Left renal cortex interstitium (tissue), 4 donors: ENCODE measurements around the gene DUXA. TPM values are rescaled to one million over a fixed set of nuclear protein-coding genes. Genes with fewer than 3 reads are reported as not detected.

Experiments
- DNase-seq, 4 donors: peaks; one replicate each; pipeline ENCODE4 v3.0.0-alpha.2; 2013; ENCODE audit warnings: low read depth in 4 of 4, low spot score in 2 of 4, missing footprints in 1 of 4
- polyA plus RNA-seq, 4 donors: library from polyadenylated mRNA; unstranded; fragments of 120-200 nt; gene quantifications; one replicate each; pipeline ENCODE4 v1.2.1, GENCODE V29; 2013; ENCODE audit not compliant: insufficient read length in 4 of 4

DUXA gene
- polyA plus RNA-seq, 4 donors, result not detected

DNA sequence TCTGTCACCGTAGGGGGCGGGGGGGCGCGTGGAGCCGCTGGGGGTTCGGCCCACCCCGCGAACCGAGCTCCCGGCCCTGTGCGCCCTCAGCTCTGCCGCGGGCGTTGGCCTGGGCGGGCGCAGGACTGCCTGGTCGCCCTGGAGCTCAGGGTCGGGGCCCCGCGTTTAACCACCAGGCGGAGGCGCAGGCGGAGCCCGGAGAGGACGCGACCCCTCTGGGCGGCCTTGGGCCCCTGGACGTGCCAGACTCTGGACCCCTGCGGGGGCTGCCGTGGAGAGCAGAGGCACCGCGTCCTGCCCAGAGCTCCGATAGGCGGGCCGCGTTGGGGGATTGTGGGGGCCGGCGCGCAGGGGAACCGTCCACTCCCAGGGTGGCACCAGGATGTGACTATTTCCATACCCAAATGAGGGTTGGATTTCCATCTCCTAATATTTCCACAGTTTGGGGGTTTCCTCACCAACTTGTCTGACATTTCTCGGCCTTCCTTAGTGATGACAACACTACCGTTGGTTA, 60.5 kb downstream of the DUXA start:
- DNase-seq, result no peak

DNA sequence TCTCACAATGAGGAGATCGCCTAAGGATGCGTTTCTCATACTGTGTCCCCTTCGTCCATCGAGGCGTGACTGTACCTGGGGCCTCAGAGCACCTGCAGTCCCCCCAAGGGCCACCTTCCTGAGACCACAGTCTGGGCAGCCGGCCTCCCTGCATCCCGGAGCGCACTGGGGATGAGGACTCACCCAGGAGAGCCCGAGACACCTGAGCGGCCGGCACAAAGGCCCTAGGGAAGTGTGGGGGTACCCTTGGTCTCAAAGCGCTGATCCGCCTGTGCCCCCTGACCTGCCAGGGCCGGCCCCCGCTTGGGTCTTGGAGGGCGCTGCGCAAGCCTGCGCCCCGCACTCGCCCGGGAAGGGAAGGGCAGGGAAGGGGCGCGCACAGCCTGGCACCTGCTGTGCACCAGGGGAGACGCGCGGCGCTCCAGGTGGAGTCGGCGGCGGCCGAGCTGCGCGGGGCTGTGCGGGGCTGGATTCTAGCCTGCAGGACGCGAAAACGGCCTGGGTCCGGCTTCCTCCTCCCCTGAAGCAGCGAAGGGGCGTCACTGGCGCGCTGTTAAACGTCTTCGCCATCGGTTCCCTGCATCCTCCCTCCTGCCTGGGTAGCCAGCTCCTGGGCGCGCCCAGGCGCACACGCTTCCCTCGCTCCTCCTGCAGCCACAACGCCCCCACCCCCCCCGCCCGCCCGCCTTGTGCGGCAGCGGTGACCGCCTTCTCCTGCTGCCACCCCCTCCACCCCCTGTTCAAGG, 61.1 kb downstream of the DUXA start:
- DNase-seq, result no peak

Other genes starting within 250 kb of the DUXA start
- gene USP29, start 47.5 kb downstream of the DUXA start, polyA plus RNA-seq, result under 1 TPM in 2 of 4 donors, not detected in 2; 0.21 to 0.27 TPM
- under 1 TPM in 1 of 4 donors, not detected in 3; 0.05 TPM for gene ZIM3, start 22.3 kb downstream of the DUXA start, polyA plus RNA-seq
- 10 to 100 TPM; 15.6 to 24.3 (median 20.6) TPM for gene ZNF264, start 24.0 kb upstream of the DUXA start, polyA plus RNA-seq
- 1 to 10 TPM; 1.8 to 6.8 (median 2.3) TPM for gene AURKC, start 63.5 kb upstream of the DUXA start, polyA plus RNA-seq
- gene ZNF805, start 73.1 kb upstream of the DUXA start, polyA plus RNA-seq, result 1 to 10 TPM; 5.0 to 7.0 (median 5.6) TPM
- 1 to 10 TPM; 1.4 to 5.5 (median 3.4) TPM for gene ZNF460, start 113.0 kb upstream of the DUXA start, polyA plus RNA-seq
- gene ZNF543, start 153.0 kb upstream of the DUXA start, polyA plus RNA-seq, result 1 to 10 TPM; 8.3 to 9.2 (median 8.7) TPM
- gene ZNF304, start 183.8 kb upstream of the DUXA start, polyA plus RNA-seq, result 10 to 100 TPM; 16.5 to 17.9 (median 17.4) TPM
- 10 to 100 TPM; 12.5 to 23.9 (median 16.0) TPM for gene TRAPPC2B, start 196.1 kb upstream of the DUXA start, polyA plus RNA-seq
- gene ZNF547, start 196.1 kb upstream of the DUXA start, polyA plus RNA-seq, result 1 to 10 TPM; 4.5 to 9.8 (median 6.6) TPM
- 10 to 100 TPM; 17.7 to 41.3 (median 22.9) TPM for gene ZNF548, start 222.4 kb upstream of the DUXA start, polyA plus RNA-seq
- 10 to 100 TPM in 3 of 4 donors, 1 to 10 TPM in 1; 8.9 to 16.1 (median 12.8) TPM for gene ZNF17, start 243.7 kb upstream of the DUXA start, polyA plus RNA-seq